ENCODE results near the gene ALG12. TPM values are rescaled to one million over a fixed set of nuclear protein-coding genes. Genes with fewer than 3 reads are reported as not detected.

Gene ALG12
- total RNA-seq, 1 experiment from 2014 or later = 25.4 TPM

- intact Hi-C loops (cut with micrococcal nuclease; ENCODE audit: unreplicated experiment) = loop anchor here (10.0 kb wide), 1 partner anchor 145 kb away; no protein-coding TSS in a partner anchor
- CTCF ChIA-PET = no interaction called here
- DNase-seq = no peak
- H3K27me3 Mint-ChIP-seq (ENCODE audit: unreplicated experiment) = no peaks in the 10 kb centered on the region
- H3K36me3 Mint-ChIP-seq (ENCODE audit: insufficient read depth, unreplicated experiment) = peaks cover 53% of the 10 kb centered on the region
- H3K4me3 Mint-ChIP-seq (ENCODE audit: low read depth, unreplicated experiment) = no peak overlapping the region
- no peaks in the 10 kb centered on the region for H3K4me1 Mint-ChIP-seq (ENCODE audit: low read depth, unreplicated experiment)
- H3K27ac Mint-ChIP-seq (ENCODE audit: unreplicated experiment) = no peak overlapping the region
- no peaks in the 10 kb centered on the region for H3K9me3 Mint-ChIP-seq (ENCODE audit: low read depth, unreplicated experiment)
- no peak for TF ChIP-seq CTCF (IDR thresholded peaks at IDR 0.05; ENCODE audit: unreplicated experiment)
- no TSS peak for BruUV-seq (replicated peaks)
Observed at GRCh38 chr22:49909476-49910205, 8.6 kb downstream of the ALG12 start.

GRCh38 chr22:49907807-49908206 lies 10.4 kb downstream of the ALG12 start:
- no peaks in the 10 kb centered on the region for H3K27me3 Mint-ChIP-seq (ENCODE audit: unreplicated experiment)
- H3K4me1 Mint-ChIP-seq (ENCODE audit: low read depth, unreplicated experiment) = no peaks in the 10 kb centered on the region
- DNase-seq = no peak
- CTCF ChIA-PET = no interaction called here
- intact Hi-C loops (cut with micrococcal nuclease; ENCODE audit: unreplicated experiment) = no loop called here
- peaks cover 65% of the 10 kb centered on the region for H3K36me3 Mint-ChIP-seq (ENCODE audit: insufficient read depth, unreplicated experiment)
- no peak for TF ChIP-seq CTCF (IDR thresholded peaks at IDR 0.05; ENCODE audit: unreplicated experiment)
- no peak overlapping the region for H3K4me3 Mint-ChIP-seq (ENCODE audit: low read depth, unreplicated experiment)
- no peaks in the 10 kb centered on the region for H3K9me3 Mint-ChIP-seq (ENCODE audit: low read depth, unreplicated experiment)
- H3K27ac Mint-ChIP-seq (ENCODE audit: unreplicated experiment) = no peak overlapping the region
- BruUV-seq (replicated peaks) = no TSS peak

GRCh38 chr22:49906799-49907290 lies 11.4 kb downstream of the ALG12 start:
- Mint-ChIP-seq H3K4me3 (ENCODE audit: low read depth, unreplicated experiment) (no peak overlapping the region), H3K27me3 (ENCODE audit: unreplicated experiment) (no peaks in the 10 kb centered on the region), H3K4me1 (ENCODE audit: low read depth, unreplicated experiment) (no peaks in the 10 kb centered on the region), H3K27ac (ENCODE audit: unreplicated experiment) (no peak overlapping the region), H3K36me3 (ENCODE audit: insufficient read depth, unreplicated experiment) (peaks cover 66% of the 10 kb centered on the region), H3K9me3 (ENCODE audit: low read depth, unreplicated experiment) (no peaks in the 10 kb centered on the region)
- no TSS peak for BruUV-seq (replicated peaks)
- no peak for TF ChIP-seq CTCF (IDR thresholded peaks at IDR 0.05; ENCODE audit: unreplicated experiment)
- DNase-seq = no peak
- CTCF ChIA-PET = no interaction called here
- intact Hi-C loops (cut with micrococcal nuclease; ENCODE audit: unreplicated experiment) = no loop called here

GRCh38 chr22:49906071-49906798 lies 12.0 kb downstream of the ALG12 start:
- H3K9me3 Mint-ChIP-seq (ENCODE audit: low read depth, unreplicated experiment) = no peaks in the 10 kb centered on the region
- H3K4me3 Mint-ChIP-seq (ENCODE audit: low read depth, unreplicated experiment) = no peak overlapping the region
- H3K27ac Mint-ChIP-seq (ENCODE audit: unreplicated experiment) = no peak overlapping the region
- no peak for TF ChIP-seq CTCF (IDR thresholded peaks at IDR 0.05; ENCODE audit: unreplicated experiment)
- no peak for DNase-seq
- CTCF ChIA-PET = no interaction called here
- peaks cover 68% of the 10 kb centered on the region for H3K36me3 Mint-ChIP-seq (ENCODE audit: insufficient read depth, unreplicated experiment)
- H3K4me1 Mint-ChIP-seq (ENCODE audit: low read depth, unreplicated experiment) = no peaks in the 10 kb centered on the region
- no TSS peak for BruUV-seq (replicated peaks)
- no peaks in the 10 kb centered on the region for H3K27me3 Mint-ChIP-seq (ENCODE audit: unreplicated experiment)
- intact Hi-C loops (cut with micrococcal nuclease; ENCODE audit: unreplicated experiment) = no loop called here
